ENCODE data around the gene LRP5. TPM values are rescaled to one million over a fixed set of nuclear protein-coding genes. Genes with fewer than 3 reads are reported as not detected.

The LRP5 gene
- total and polyA plus RNA-seq, 2 experiments from 2014 or later: 26.9 to 51.1 TPM

- TF ChIP-seq ZNF462 (CRISPR knock-in tag; IDR thresholded peaks at IDR 0.05) (no peak), REST (IDR thresholded peaks at IDR 0.05; ENCODE audit: unreplicated experiment) (no peak), EZH2 (IDR thresholded peaks at IDR 0.05; ENCODE audit: low read depth, unreplicated experiment) (no peak), ZNF331 (CRISPR knock-in tag; IDR thresholded peaks at IDR 0.05; ENCODE audit: low read depth) (no peak), CREB1 (CRISPR knock-in tag; IDR thresholded peaks at IDR 0.05; ENCODE audit: low read depth) (no peak), NANOG (IDR thresholded peaks at IDR 0.05; ENCODE audit: borderline replicate concordance) (no peak)
Observed at GRCh38 chr11:68324695-68325094, 12.3 kb downstream of the LRP5 start (continued).
